NCI-H226 (cell line): ENCODE measurements around the gene NAPA.
A peak's percentile ranks its signal among the peaks of the same experiment; 100 is the strongest.

Experiments
- DNase-seq: peaks from one replicate; pipeline ENCODE4 v3.0.0-alpha.2; 2015

Gene NAPA

DNA sequence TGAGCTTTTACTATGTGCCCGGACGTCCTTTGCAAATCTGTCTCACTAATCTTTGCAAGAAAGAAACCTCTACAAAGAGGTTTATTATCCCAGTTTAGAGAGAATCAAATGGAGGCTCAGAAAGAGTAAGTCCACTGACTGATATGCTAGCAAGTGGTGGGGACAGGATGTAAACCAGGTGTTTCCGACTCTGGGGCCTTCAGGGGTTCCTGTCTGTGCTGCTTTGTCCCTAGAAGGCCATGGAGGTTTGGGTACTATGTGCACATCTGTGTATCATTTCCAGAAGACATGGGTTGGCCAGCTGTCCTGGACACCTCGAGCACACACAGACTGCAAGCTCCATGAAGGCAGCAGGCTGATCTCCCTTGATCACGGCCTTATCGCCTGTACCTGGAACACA is 29.7 kb downstream of the NAPA start:
- DNase-seq = no peak

DNA sequence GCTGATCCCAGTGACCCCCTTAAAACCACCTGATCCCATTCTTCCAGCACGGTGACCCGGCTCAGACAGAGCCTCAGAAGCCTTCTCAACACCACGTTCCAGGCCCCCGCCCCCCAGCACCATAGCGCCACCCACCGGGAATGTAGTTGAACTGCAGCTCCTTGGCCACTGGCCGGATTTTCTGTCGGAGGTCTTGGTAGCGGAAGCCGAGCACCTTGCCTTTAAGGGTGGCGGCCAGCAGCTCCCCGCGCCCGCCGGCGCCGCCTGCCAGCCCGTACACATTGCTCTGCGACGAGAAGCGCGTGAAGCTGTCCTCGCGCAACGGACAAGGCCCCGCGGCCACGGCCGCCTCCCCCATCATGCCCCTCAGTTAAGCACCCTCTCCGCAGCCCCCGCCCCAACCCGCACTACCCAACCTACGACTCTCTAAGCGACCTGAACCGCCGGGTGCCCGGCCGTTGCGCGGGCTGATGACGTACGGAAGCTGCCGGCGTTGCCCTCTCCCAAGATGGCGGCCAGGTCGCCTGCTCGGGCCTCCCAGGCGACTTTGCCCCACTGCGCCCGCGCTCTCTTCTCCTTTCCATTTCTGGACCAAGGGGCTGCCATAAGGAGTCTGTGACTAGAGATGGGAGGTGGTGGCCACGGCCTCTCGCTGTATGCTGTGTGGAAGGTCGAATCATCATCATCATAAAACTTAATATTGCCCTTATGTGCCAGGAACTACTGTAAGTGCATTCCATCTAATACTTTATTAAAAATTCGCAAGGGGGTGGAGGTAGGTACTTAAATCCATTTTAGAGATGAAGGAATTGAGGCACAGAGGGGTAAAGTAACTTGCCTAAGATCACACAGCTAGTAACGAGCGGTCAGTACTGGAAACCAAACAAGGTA is 30.8 kb downstream of the NAPA start, which contains the start of gene KPTN:
TSS of gene KPTN (minus strand) at position 420 of the 891 bp plus-strand sequence. CDS start at position 361, 59 bp downstream.
- DNase-seq = peak; percentile 78

DNA sequence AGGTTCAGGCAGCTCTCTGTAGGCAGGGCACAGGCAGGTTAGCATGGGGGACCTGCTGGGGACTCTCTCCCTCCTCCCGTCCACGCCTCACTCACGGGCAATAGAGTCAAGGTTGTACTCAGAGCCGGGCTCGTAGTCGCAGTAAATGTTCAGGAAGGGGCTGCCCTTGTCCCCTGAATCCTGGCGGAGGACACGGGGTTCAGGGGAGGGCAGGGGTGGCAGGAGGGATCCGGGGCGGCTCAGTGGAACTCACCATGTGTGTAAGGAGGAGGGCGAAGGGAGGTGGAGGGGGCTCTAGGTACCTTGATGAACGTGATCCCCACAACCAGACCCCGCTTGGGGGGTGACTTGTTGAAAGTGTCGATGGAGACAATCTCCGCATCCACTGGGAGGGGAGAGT is 31.7 kb downstream of the NAPA start:
- no peak for DNase-seq

DNA sequence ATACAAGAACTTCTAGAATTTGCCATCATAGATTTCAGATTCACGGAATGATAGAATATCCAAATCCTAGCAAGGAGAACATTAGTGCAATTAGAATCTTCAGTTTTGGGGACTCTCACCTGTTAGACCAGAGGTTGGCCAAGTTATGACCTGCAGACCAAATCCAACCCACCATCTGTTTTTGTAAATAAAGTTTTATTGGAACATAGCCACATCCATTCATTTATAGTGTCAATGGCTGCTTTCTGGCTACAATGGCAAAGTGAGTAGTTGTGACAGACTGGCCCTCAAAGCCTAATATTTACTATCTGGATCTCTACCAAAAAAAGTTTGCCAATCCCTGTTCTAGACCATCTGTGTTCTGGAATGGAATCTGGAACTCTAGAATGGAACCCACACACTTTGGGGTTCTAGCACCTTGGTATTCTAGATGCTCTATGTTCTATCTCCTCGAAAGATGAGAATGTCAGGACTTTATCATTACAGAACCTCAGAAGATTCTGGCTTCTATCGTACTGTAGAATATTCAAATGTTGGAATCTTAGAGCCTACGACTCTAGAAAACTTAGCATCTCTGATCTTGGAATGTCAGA is 33.3 kb downstream of the NAPA start:
- DNase-seq = no peak

DNA sequence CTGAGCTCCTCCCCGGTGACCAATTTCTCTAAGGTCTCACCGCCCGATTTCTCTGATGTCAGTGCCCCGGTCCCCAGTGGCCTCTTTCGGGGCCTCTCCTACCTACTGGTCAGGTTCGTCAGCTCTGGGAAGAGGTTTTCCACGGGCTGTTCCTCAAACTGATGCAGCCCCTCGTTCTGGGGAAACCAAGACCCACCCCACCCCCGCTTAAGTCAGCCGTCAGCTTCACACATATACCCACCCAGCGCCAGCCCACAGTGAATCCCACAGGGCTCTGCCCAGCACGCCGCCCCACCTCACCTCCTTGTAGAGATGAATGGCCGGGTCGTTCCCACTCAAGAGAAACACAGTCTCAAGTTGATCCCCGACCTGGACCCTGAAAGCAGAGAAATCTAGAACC is 34.2 kb downstream of the NAPA start:
- no peak for DNase-seq

DNA sequence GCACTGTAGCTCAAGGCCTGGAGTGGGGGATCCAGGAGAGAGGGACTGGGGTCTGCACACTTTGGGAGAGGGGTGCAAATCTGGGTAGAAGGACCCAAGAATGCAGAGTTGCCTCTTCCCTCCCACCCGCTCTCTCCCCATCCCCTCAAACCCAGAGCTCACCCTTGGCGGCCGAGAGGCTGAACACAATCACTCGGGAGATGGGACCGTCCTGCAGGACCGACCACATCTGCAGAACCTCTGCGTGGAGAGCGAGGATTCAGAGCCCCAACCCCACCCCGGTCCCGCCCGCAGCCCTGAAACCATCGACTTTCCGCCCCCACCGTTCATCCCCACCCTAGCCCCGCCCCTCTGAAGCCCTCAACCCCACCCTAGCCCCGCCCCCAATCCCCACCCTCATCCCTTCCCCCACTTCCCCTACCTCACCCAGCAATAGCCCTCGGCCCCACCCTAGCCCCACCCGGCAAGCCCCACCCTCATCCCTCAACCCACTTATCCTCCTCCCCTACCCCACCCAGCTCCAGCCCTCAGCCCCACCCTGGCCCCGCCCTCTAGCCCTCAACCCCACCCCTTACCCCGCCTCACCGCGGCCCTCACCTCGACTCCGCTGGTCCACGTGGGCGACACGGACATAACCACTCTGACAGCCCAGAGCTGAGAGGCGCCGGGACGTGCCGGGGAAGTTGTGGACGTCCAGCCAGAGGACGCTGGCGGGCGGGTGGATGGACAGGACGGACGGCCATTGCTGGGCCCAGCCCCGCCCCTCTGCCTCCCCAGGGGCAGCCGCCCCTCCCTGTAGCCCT is 35.0 kb downstream of the NAPA start:
- peak; percentile 0 for DNase-seq

DNA sequence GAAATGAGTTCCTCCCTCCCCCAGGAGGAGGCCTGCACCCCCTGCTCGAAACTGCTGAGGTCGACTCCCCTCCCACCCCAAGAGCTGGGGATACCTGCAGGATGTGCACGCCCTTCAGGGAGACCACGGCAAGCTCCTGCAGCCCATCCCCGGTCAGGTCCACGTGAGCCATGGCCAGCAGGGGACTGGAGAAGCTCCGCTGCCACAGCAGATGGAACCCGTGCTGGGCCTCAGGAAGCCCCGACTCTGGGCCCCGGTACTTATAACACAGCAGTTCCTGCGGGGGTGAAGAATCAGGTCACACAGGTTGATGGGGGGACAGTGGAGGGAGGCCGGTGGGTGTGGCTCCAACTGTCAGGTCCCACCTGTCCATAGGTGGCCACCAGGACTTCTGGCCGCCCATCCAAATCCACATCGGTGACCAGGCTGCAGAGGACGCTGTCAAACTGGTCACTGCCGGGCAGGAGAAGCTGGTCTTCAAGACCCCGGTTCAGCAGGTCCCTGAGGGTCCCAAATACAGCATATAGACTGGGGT is 38.4 kb downstream of the NAPA start:
- no peak for DNase-seq

DNA sequence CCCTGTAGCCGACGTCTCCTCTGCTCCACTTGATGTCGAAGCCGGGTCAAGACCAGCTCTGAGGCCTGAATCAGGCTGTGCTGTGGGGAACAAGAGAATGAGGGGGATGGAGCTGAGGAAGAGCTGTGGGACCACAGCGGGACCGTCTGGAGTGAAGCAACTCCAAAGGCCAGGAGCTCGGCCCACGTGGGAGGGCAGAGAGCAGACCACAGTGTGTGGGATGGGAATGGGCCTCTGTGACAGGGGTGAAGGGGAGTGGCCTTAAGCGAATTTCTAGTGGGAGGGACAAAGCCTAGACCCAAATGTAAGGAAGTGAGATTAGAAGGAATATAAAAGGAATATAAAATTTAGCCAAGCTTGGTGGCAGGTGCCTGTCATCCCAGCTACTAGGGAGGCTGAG is 39.4 kb downstream of the NAPA start:
- no peak for DNase-seq

DNA sequence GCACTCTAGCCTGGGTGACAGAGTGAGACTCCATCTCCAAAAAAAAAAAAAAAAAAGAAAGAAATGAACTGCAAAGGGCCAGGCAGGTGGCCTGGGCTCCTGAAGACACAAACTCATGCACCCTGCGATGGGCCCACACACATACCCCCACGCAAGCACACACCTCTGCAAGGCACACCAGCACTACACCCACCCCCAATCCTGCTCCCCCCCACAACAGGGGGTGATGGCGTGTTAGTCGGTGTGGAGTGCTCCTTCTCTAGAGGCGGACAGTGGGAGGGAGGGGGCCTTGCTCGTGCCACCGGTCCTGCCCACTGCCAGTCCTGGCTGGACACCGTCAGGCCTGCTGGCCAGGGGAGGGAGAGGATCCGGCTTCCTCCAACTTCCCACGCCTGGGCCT is 41.5 kb downstream of the NAPA start:
- DNase-seq = no peak

DNA sequence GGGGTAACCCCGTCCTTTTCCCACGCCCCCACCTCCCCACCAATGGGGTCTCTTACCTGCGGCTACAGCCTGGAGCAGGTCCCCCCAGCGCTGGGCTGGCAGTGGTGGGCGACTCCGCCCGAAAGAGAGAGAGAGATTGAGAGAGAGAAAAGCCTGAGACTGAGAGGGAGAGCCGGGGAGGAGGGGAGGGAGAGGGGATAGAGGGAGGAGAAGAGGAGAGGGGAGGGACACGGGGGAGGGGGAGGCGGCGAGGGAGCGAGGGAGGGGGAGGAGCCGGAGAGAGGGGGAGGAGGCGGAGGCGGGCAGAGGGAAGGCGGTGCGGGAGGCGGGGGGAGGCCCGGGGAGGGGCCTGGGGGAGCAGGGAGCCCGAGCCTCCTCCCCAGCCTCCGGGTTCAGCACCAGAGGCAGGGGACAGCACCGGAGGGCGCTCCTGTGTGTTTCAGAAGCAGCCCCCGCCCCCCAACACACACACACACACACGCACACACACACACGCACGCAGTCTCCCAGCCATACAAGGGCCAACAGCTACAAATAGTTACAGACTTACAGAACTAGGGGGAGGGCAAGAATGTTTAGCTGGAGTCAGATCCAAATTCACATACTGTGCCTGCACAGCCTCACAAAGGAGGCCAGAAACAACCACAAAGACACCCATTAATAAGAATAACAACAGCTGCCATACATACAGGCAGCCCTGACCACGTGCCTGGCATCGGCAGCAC is 43.0 kb downstream of the NAPA start, which contains the start of gene SLC8A2:
TSS of gene SLC8A2 (minus strand) at position 161 of the 725 bp plus-strand sequence. CDS start 5,490 bp downstream, outside the sequence.
- peak; percentile 81 for DNase-seq

DNA sequence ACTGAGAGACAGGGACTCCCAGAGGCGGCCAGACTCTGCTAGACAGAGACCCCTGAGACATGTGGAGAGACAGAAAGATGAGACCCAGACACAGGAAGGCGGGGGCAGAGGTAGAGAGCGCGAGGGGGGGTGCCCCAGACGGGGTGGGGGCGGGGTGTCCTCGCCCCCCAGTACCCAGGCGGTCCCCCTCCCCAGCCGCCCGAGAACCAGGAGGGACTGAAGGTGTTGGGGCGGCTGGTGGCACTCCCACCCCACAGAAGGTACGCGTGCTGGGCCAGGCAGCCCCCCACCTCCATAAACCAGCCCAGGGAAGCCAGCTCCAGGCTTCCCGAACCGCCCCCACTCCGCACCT is 43.5 kb downstream of the NAPA start:
- no peak for DNase-seq

DNA sequence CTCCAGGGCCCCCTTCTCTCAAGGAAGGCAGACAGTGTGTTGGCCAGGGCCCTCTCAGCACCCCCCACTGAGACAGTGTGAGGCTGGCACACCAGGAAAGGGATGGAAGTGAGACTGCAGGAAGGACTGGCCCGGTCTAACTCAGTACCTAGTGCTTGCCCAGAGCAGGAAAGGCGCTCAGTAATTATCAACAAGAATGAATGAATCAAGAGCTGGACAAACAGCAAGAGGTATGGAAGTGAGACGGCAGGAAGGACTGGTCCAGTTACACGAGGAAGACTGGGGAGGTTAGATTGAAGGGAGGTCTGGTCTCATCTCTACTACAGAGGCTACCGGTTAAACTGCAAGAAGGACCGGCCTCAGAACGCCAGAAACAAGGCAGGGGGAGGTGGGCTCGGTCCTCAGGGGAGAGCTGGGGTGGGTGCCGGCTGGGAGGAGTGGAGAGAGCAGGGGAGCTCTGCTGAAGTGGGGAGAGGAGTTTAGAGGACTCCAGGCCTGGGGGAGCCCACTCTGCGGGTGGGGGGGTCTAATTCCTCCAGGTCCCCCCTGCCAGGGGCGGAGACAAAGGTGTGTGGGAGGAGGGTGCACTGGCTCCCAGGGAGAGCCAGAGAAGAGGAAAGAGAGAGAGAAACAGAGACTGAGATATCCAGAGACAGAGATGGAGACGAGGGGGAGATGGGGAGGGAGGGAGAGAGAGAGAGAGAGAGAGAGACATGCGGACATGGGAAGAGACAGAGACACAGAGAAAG is 44.2 kb downstream of the NAPA start:
- DNase-seq = no peak

DNA sequence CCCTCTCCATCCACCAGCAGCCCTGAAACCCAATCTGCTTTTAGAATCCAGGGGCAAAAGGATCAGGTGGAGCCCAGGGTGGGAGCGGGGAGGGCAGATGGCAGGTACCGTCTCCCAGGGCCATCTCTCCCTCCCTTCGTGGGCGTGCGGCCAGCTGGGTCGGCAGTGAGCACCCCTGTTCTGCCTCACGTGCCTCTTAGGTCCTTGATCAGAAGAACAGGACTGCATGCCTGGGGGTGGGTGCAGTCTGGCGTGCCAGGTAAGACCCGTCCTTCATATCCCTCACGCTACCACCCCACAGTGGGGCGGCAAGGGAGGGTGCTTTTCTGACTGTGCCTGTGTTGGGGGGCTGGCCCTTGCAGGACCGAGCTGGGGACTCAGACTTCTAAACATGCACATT is 45.1 kb downstream of the NAPA start:
- no peak for DNase-seq

DNA sequence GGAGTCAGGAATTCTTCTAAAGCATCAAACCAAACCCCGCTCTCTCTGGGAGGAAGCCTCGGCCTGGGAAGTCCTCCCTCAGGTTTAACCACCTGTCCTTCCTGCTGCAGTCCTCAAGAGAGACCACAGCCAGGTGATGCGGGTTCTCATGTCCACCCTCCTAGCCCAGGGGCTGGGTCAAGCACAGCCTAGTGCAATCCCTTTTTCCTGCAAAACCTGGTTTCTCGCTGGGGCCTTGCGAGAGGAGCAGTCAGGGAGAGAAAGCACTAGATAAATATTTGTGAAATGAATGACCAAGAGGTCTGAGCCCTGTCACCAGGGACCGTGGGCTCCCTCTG is 45.5 kb downstream of the NAPA start:
- DNase-seq = no peak

DNA sequence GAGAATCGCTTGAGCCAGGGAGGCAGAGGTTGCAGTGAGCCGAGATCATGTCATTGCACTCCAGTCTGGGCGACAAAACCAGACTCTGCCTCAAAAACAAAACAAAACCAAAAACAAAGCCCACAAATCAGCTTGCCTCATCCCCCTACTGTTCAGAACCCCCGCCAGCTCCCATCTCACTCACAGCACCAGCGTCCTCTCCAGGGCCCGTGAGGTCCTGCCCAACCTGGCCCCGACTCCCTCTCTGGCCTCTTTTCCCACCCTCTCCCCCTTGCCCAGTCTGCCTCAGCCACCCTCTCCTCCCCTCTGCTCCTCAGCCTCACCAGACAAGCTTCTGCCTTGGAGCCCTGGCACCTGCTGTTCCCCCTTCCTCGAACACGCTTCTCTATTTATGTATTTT is 46.9 kb downstream of the NAPA start:
- DNase-seq = no peak

DNA sequence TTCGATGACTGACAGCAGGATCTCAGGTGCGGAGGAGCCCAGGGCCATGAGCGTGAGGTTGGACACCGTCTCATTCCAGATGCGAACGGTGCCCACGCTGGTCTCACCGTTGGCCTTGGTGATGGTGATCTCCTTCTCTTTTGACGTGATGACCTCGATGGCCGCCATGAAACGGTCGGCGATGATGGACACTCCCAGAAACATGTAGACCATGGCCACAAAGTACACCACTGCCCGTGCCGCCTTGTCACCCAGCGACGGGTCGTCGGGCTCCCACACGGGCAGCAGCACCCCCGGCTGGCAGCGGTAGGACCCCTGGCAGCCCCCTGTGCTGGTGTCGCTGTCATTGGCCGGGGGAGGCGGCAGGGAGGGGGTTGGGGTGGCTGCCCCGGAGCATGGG is 48.9 kb downstream of the NAPA start:
- no peak for DNase-seq

DNA sequence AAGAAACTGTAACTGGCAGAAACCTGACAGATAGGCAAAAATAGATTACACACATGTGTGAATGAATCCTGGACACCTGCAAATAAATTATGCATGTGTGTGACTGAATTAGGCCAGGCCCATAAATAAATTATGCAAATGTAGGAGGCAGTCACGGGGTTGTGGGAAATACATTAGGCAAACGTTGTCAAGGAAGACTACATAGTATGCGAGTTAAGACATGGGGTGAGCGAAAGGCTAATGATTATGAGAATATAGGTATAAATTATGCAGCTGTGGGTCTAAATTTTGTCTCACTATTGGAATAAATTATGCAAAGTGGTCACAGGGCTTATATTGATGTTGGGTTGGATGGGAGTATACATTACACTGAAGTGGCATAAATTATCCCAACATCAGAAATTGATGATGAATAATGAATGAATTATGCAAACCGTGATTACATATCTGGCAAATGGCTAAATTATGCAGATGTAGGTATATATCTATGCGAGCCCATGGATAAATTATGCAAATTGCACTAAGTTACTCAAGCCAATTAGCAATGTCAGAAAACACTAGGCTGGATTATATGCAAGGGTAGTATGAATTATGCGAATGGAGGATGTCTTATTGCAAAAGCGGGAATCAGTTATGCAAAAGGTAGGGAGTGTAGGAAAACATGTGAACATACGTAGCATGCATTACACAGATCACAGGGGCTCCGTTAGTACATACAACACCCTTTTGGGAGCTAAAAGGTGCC is 50.0 kb downstream of the NAPA start:
- no peak for DNase-seq

DNA sequence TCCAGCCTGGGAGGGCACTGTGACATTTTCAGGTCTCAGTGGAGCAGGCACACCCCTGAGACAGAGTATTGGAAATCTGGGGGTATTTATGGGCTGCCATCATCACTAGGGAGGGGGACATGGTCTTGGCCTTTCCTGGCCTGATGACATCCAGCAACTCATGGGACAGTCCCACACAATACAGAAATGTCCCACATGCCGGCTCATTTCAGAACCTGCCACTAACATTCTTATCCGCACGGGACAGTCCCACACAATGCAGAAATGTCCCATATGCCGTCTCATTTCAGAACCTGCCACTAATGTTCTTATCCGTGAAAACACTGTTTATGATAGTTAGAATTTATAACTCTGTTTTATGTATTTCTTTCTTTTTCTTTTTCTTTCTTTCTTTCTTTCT is 53.0 kb downstream of the NAPA start:
- DNase-seq = no peak

DNA sequence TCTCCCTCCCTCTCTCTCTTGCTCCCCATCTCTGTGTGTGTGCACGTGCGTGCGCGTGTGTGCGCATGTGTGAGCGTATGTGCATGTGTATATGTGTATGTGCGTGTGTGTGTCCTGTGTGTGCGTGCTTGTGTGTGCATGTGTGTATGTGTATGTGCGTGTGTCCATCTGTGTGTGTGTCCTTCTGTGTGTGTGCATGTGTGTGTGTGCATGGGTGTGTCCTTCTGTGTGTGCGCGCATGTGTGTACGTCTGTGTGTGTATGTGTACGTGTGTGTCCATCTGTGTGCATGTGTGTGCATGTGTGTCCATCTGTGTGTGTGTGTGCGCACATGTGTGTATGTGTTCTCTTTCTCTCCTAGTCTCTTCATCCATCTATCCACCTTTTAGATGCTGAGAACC is 55.4 kb downstream of the NAPA start:
- DNase-seq = no peak

DNA sequence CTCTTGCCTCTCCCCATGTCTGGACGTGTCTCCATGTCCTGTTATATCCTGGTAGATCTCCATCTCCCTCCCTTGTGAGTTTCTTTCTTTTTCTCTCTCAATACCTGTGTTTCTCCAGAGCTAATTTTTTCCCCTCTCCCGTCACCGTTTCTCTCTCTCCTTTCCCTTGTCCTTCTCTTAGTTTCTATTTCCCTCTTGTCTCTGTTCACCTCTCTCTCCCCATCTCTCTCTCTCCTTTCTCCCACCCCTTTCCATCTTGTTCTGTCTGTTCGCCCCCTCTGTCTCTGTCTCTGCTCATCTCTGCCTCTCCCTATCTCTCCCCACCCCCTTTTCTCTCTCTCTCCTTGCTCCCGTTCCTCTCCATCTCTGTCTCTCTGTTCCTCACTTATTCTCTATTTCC is 56.2 kb downstream of the NAPA start:
- DNase-seq = no peak
